ENCODE results near the gene UBA52. TPM values are rescaled to one million over a fixed set of nuclear protein-coding genes. Genes with fewer than 3 reads are reported as not detected.

The UBA52 gene
- total RNA-seq, 1 experiment from 2014 or later: 745 TPM

DNA sequence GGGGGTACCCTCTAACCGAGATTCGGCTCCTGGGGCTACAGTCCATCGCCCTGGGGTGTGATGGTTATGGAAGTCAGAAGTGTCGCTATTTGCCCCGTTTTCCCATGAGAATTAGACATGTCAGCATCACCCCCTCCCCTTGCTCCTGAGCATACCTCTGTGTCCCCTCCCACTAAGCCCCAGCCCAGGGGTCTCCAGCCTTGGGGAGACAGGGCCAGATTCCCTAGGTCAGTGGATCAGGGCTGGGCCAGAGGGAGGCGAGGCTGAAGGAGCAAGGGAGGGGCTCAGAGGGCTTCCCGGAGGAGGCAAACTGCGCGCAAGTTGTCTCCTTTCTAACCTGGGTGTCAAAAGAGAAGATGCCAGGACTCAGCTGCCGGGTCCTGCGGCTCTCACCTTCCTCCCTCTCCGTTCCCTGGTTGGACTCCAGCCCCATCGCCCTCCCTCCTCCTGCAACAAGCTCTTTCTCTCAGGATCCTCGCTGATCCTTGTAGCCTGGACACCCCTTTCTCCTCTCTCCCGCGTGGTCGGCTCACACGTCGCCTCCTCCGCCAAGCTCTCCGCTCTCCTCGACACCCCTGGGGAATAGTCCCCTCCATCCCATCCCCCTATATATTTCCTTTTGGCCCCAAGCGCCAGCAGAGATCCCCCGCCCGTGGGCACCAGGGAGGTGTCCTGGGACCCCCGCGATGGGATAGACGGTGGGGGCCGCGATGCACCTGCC, 40.6 kb downstream of the UBA52 start:
- peak overlapping the region; percentile 17; the same call in 1 of the 2 replicates for H3K4me3 ChIP-seq
- H3K27ac ChIP-seq: no peak overlapping the region
- no peaks in the 10 kb centered on the region for H3K36me3 ChIP-seq
- H3K9me3 ChIP-seq (replicated peaks): no peaks in the 10 kb centered on the region; the same call in 1 of the 2 replicates
- no peak for DNase-seq (ENCODE audit: low read depth in 1 of 2, low spot score in 2 of 2)
- peaks cover 16% of the 10 kb centered on the region for H3K4me1 ChIP-seq (replicated peaks)
- H3K27me3 ChIP-seq (replicated peaks): peaks cover 81% of the 10 kb centered on the region

DNA sequence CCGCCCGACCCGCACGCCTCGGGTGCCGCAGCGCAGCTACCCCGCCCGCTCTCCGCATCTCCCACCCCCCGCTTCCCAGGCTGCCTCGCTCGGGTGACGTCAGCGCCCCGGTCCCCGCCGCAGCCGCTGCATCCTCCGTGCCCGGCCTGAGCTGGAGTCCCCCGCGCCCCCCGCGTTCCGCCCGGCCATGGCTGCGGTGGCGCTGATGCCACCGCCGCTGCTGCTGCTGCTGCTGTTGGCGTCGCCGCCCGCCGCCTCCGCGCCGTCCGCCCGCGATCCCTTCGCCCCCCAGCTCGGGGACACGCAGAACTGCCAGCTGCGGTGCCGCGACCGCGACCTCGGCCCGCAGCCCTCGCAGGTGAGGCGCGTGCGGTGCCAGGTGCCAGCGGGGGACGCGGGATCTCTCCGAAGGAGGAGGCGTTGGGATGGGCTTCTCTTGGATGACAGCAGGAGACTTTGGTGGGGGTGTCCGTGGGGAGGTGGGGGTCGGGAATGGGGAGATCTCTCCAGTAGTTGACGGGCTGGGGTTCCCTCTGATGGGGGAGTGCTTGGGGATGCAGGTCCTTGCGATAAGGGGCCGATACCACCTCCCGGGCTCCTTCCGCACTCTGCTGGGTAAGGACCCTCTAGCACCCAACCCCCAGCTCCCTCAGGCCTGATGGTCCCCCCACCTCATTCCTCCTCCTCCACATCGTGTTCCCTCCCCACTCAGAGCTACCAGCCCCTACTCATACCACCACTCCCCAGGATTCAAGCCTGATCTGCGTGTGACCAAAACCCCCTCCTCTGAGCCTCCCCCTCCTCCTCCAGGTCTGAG, 41.3 kb downstream of the UBA52 start, which contains the start of gene TMEM59L:
TSS of gene TMEM59L (plus strand) at position 99 of the 817 bp plus-strand sequence. CDS start at position 188, 89 bp downstream.
- Histone ChIP-seq H3K9me3 (replicated peaks) (no peaks in the 10 kb centered on the region; the same call in 1 of the 2 replicates), H3K27me3 (replicated peaks) (peaks cover 74% of the 10 kb centered on the region), H3K4me3 (peak within 1 kb of the TSS; percentile 17; the same call in 1 of the 2 replicates), H3K36me3 (no peaks in the 10 kb centered on the region), H3K27ac (no peak within 1 kb of the TSS), H3K4me1 (replicated peaks) (peaks cover 12% of the 10 kb centered on the region)
- DNase-seq (ENCODE audit: low read depth in 1 of 2, low spot score in 2 of 2): no peak

DNA sequence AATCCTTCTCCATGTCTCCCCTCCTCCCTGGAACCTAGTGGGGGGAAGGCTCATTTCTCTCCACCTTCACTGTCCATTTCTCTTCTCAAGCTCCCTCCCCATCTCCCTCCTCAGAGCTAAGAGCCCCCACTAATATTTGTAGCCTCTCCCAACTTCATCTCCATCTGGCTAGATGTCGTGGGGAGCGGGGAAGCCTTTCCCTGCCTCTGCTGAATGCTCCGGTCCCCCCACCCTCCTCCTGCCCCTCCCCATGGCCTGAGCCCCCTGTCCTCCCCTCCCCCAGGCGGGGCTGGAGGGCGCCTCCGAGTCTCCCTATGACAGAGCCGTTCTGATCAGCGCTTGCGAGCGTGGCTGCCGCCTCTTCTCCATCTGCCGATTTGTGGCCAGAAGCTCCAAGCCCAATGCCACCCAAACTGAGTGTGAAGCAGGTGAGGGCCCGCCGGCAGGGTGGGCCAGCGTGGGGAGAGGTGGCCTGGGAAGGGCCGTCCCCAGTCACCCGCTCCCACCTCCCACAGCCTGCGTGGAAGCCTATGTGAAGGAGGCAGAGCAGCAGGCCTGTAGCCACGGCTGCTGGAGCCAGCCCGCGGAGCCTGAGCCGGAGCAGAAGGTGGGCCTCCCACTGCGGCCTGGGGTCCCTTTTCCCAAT, 42.1 kb downstream of the UBA52 start:
- Histone ChIP-seq H3K4me3 (no peak overlapping the region), H3K27ac (no peak overlapping the region), H3K36me3 (no peaks in the 10 kb centered on the region), H3K27me3 (replicated peaks) (peaks cover 66% of the 10 kb centered on the region), H3K9me3 (replicated peaks) (no peaks in the 10 kb centered on the region; the same call in 1 of the 2 replicates), H3K4me1 (replicated peaks) (peaks cover 12% of the 10 kb centered on the region)
- DNase-seq (ENCODE audit: low read depth in 1 of 2, low spot score in 2 of 2): no peak

DNA sequence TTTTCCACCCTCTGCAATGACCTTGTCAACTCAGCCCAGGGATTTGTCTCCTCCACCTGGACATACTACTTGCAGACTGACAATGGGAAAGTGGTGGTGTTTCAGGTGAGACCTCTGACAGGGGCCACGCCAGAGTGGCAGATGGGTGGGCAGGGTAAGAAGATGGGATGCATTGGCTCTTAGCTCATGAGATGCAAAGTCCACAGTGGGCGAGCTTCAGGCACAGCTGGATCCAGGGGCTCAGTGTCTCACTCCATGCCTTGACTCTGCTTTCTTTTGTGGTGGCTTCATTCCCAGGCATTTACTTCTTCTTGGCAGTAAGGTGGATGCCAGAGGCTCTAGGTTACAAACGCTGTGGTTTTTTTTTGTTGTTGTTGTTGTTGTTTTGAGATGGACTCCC, 44.4 kb downstream of the UBA52 start:
- H3K4me3 ChIP-seq: no peak overlapping the region
- no peak overlapping the region for H3K27ac ChIP-seq
- no peak for DNase-seq (ENCODE audit: low read depth in 1 of 2, low spot score in 2 of 2)
- H3K9me3 ChIP-seq (replicated peaks): no peaks in the 10 kb centered on the region; the same call in 1 of the 2 replicates
- no peaks in the 10 kb centered on the region for H3K36me3 ChIP-seq
- H3K4me1 ChIP-seq (replicated peaks): peaks cover 10% of the 10 kb centered on the region
- peaks cover 45% of the 10 kb centered on the region for H3K27me3 ChIP-seq (replicated peaks)

DNA sequence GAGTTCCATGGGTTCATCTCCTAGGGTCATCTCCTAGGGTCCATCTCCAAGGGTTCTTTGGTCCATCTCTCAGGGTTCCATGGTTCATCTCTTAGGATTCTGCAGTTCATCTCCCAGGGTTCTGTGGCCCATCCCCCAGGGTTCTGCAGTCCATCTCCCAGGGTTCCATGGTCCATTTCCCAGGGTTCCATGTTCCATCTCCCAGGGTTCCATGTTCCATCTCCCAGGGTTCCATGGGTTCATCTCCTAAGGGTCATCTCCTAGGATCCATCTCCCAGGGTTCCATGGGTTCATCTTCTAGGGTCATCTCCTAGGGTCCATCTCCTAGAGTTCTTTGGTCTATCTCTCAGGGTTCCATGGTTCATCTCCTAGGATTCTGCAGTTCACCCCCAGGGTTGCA, 45.9 kb downstream of the UBA52 start:
- Histone ChIP-seq H3K36me3 (no peaks in the 10 kb centered on the region), H3K9me3 (replicated peaks) (no peaks in the 10 kb centered on the region; the same call in 1 of the 2 replicates), H3K4me3 (no peak overlapping the region), H3K4me1 (replicated peaks) (peaks cover 4% of the 10 kb centered on the region), H3K27me3 (replicated peaks) (peaks cover 32% of the 10 kb centered on the region), H3K27ac (no peak overlapping the region)
- no peak for DNase-seq (ENCODE audit: low read depth in 1 of 2, low spot score in 2 of 2)

DNA sequence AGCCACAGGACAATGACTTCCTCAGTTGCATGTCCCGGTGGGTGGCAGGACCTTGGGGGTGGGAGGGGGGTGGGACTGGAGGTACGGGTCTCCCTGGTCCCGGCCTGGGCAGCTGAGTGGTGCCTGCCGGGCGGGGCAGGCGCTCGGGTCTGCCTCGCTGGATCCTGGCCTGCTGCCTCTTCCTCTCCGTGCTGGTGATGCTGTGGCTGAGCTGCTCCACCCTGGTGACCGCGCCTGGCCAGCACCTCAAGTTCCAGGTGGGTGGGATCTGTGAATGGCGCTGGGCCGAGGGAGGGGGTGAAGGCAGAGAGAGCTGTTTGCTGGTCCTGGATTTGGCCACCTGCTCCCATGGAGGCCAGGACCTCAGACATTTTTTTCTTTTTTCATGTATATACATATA, 46.6 kb downstream of the UBA52 start:
- DNase-seq (ENCODE audit: low read depth in 1 of 2, low spot score in 2 of 2): no peak
- H3K9me3 ChIP-seq (replicated peaks): no peaks in the 10 kb centered on the region; the same call in 1 of the 2 replicates
- H3K4me3 ChIP-seq: no peak overlapping the region
- no peaks in the 10 kb centered on the region for H3K4me1 ChIP-seq (replicated peaks)
- H3K27me3 ChIP-seq (replicated peaks): peaks cover 26% of the 10 kb centered on the region
- H3K27ac ChIP-seq: no peak overlapping the region
- H3K36me3 ChIP-seq: no peaks in the 10 kb centered on the region

GRCh38 chr19:18620311-18620710, 48.7 kb downstream of the UBA52 start:
- H3K4me3 ChIP-seq: no peak overlapping the region
- H3K4me1 ChIP-seq (replicated peaks): no peaks in the 10 kb centered on the region
- no peak for DNase-seq (ENCODE audit: low read depth in 1 of 2, low spot score in 2 of 2)
- peaks cover 5% of the 10 kb centered on the region for H3K27me3 ChIP-seq (replicated peaks)
- no peak overlapping the region for H3K27ac ChIP-seq
- H3K9me3 ChIP-seq (replicated peaks): no peaks in the 10 kb centered on the region; the same call in 1 of the 2 replicates
- H3K36me3 ChIP-seq: no peaks in the 10 kb centered on the region

DNA sequence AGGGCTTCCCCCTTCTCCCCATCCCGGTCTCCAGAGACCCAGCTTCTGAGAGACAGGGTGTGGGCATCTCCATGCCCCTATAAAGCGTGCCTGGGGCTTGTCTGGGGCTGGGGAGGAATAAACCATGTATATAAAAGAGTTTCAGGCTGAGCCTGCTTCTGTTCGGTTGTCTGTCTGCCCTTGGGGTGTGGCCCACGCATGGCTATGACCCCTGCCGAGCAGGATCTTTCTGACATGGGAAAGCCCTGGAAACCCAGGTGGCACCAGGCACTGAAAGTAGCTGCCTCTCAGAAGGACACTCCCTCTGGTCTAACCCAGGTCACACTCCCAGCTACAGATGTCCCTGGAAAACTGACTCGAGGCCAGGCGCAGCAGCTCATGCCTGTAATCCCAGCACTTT, 49.2 kb downstream of the UBA52 start:
- Histone ChIP-seq H3K4me1 (replicated peaks) (no peaks in the 10 kb centered on the region), H3K27me3 (replicated peaks) (no peaks in the 10 kb centered on the region; the same call in 1 of the 2 replicates), H3K4me3 (no peak overlapping the region), H3K27ac (no peak overlapping the region), H3K36me3 (no peaks in the 10 kb centered on the region), H3K9me3 (replicated peaks) (no peaks in the 10 kb centered on the region; the same call in 1 of the 2 replicates)
- DNase-seq (ENCODE audit: low read depth in 1 of 2, low spot score in 2 of 2): no peak

- H3K4me3 ChIP-seq: no peak overlapping the region
- no peaks in the 10 kb centered on the region; the same call in 1 of the 2 replicates for H3K9me3 ChIP-seq (replicated peaks)
- DNase-seq (ENCODE audit: low read depth in 1 of 2, low spot score in 2 of 2): no peak
- no peaks in the 10 kb centered on the region for H3K4me1 ChIP-seq (replicated peaks)
- H3K27me3 ChIP-seq (replicated peaks): no peaks in the 10 kb centered on the region
- H3K27ac ChIP-seq: no peak overlapping the region
- H3K36me3 ChIP-seq: no peaks in the 10 kb centered on the region
Measured at GRCh38 chr19:18626906-18627305, 55.2 kb downstream of the UBA52 start.

Other genes starting within 250 kb of the UBA52 start
- gene LSM4, start 248.8 kb upstream of the UBA52 start, total RNA-seq (2014; rRNA removed; shearing (Covaris generic)): 395 and 478 TPM in 2 replicates
- gene PGPEP1, start 231.3 kb upstream of the UBA52 start, total RNA-seq (2014; rRNA removed; shearing (Covaris generic)): 5.7 and 9.0 TPM in 2 replicates
- 12.4 and 21.9 TPM in 2 replicates for gene GDF15, start 185.7 kb upstream of the UBA52 start, total RNA-seq (2014; rRNA removed; shearing (Covaris generic))
- not detected in 2 replicates for gene LRRC25, start 174.2 kb upstream of the UBA52 start, total RNA-seq (2014; rRNA removed; shearing (Covaris generic))
- 18.9 and 43.4 TPM in 2 replicates for gene SSBP4, start 152.5 kb upstream of the UBA52 start, total RNA-seq (2014; rRNA removed; shearing (Covaris generic))
- 2.0 and 5.4 TPM in 2 replicates for gene ISYNA1, start 133.7 kb upstream of the UBA52 start, total RNA-seq (2014; rRNA removed; shearing (Covaris generic))
- gene ELL, start 49.8 kb upstream of the UBA52 start, total RNA-seq (2014; rRNA removed; shearing (Covaris generic)): 14.3 and 14.8 TPM in 2 replicates
- 212 and 288 TPM in 2 replicates for gene FKBP8, start 28.3 kb upstream of the UBA52 start, total RNA-seq (2014; rRNA removed; shearing (Covaris generic))
- gene KXD1, start 14.0 kb upstream of the UBA52 start, total RNA-seq (2014; rRNA removed; shearing (Covaris generic)): 88.0 and 89.8 TPM in 2 replicates
- gene REX1BD, start 16.9 kb downstream of the UBA52 start, total RNA-seq (2014; rRNA removed; shearing (Covaris generic)): 84.0 and 198 TPM in 2 replicates
- 21.3 and 26.7 TPM in 2 replicates for gene CRLF1, start 34.9 kb downstream of the UBA52 start, total RNA-seq (2014; rRNA removed; shearing (Covaris generic))
- gene TMEM59L, start 41.0 kb downstream of the UBA52 start, total RNA-seq (2014; rRNA removed; shearing (Covaris generic)): not detected in 2 replicates
- gene KLHL26, start 65.2 kb downstream of the UBA52 start, total RNA-seq (2014; rRNA removed; shearing (Covaris generic)): 3.3 and 5.8 TPM in 2 replicates
- gene CRTC1, start 111.8 kb downstream of the UBA52 start, total RNA-seq (2014; rRNA removed; shearing (Covaris generic)): 1.3 and 2.5 TPM in 2 replicates
- gene COMP, start 219.4 kb downstream of the UBA52 start, total RNA-seq (2014; rRNA removed; shearing (Covaris generic)): not detected in 2 replicates

Data from SJSA1 (cell line).